H1 (cell line): ENCODE results near the gene NOLC1. TPM values are rescaled to one million over a fixed set of nuclear protein-coding genes. Genes with fewer than 3 reads are reported as not detected.

ENCODE experiments used
- CHD7 ChIP-seq: fragments of 300-600 bp; sonication (generic); IDR thresholded peaks from 2 replicates; pipeline ENCODE4 v1.7.1; 2012; ENCODE audit warnings: low read length, moderate library complexity, mild to moderate bottlenecking, inconsistent platforms; ENCODE audit not compliant: insufficient replicate concordance
- CTBP2 ChIP-seq: IDR thresholded peaks from 2 replicates; pipeline ENCODE4 v1.7.0; 2011; ENCODE audit warnings: borderline replicate concordance, mild to moderate bottlenecking, moderate library complexity, mixed read lengths, low read length; ENCODE audit not compliant: insufficient read depth, insufficient read length
- CTCF ChIP-seq, 3 experiments: IDR thresholded peaks; 1 replicate in 2 of 3; 2 replicates in 1 of 3; pipeline versions ENCODE4 v1.5.1 to v1.6.1; 2011; ENCODE audit warnings: low read length in 3 of 3, mild to moderate bottlenecking in 3 of 3, inconsistent platforms in 2 of 3, low read depth in 1 of 3, moderate library complexity in 1 of 3; ENCODE audit not compliant: insufficient read depth in 1 of 3; ENCODE audit errors: control extremely low read depth in 1 of 3
- RBBP5 ChIP-seq: IDR thresholded peaks from 2 replicates; pipeline ENCODE4 v1.7.1; 2012; ENCODE audit warnings: low read depth, mild to moderate bottlenecking, inconsistent platforms, low read length, moderate library complexity, borderline replicate concordance
- SP4 ChIP-seq: IDR thresholded peaks from 2 replicates; pipeline ENCODE4 v1.6.1; 2012; ENCODE audit warnings: low read length, inconsistent platforms
- TAF1 ChIP-seq: IDR thresholded peaks from 2 replicates; pipeline ENCODE4 v1.6.1; 2011; ENCODE audit warnings: mild to moderate bottlenecking, low read depth, low read length
- TAF7 ChIP-seq: optimal IDR thresholded peaks from 2 replicates; pipeline ENCODE3; 2011; ENCODE audit warnings: low read depth, mild to moderate bottlenecking, inconsistent platforms, low read length, moderate library complexity, borderline replicate concordance
- polyA plus RNA-seq, 7 experiments: library from polyadenylated mRNA; depleted of rRNA in 3 of 7; stranded (reverse) in 5 of 7; unstranded in 2 of 7; fragments of >200 nt in 5 of 7; fragments of 200-250 nt in 2 of 7; gene quantifications; 1 replicate in 5 of 7; 2 replicates in 1 of 7; 4 replicates in 1 of 7; pipeline versions ENCODE4 v1.2.1 to v1.2.3, GENCODE V29; 2011 to 2013; ENCODE audit warnings: missing spikeins in 2 of 7, mixed read lengths in 2 of 7
- total RNA-seq: library from RNA; stranded (reverse); fragmentation: NEBNext Ultra II Directional; extraction: Animal tissue kit (Norgen Biotek cat#: 25700); gene quantifications from 2 replicates; pipeline ENCODE4 v1.2.1, GENCODE V29; 2021

The NOLC1 gene
- total and polyA plus RNA-seq, 2 of the 8 experiments (the other 6 are each of a cell fraction or from before 2014, with no cell fraction given) = 86.3 to 191 TPM

GRCh38 chr10:102132563-102133372 lies 19.4 kb upstream of the NOLC1 start, which contains the start of gene PPRC1 (continued):
- TF ChIP-seq CTBP2 = peak; percentile 78
- peak; percentile 58; the same call in 1 of the 2 replicates for TF ChIP-seq RBBP5
- TF ChIP-seq CHD7 = no peak
- TF ChIP-seq TAF7 = peak; percentile 94
- TF ChIP-seq TAF1 = peak; percentile 96
- TF ChIP-seq CTCF (IDR thresholded peaks at IDR 0.05; ENCODE audit: control extremely low read depth in 1 of 3, insufficient read depth in 1 of 3, low read depth in 1 of 3, low read length in 3 of 3) = peak; percentile 72 to 84 (median 76)
- TF ChIP-seq SP4 = peak; percentile 60; the same call in 1 of the 2 replicates
